Right lobe of liver (tissue), 6 donors: ENCODE data around the gene HS6ST3. TPM values are rescaled to one million over a fixed set of nuclear protein-coding genes. Genes with fewer than 3 reads are reported as not detected.

Source experiments
- ATAC-seq, 4 donors: fragments of 200-7000 bp; cut with Tn5 transposase; one replicate each; pipeline ENCODE4 v1.9.1; 2020; ENCODE audit warnings: mild to moderate bottlenecking in 4 of 4, moderate library complexity in 4 of 4
- DNase-seq, 3 donors: peaks; one replicate each; pipeline ENCODE4 v3.0.0-alpha.2; 2020
- H3K27ac ChIP-seq, 3 donors: fragments of 200-600 bp; one replicate each; pipeline ENCODE4 v1.8.0; 2022
- H3K27me3 ChIP-seq, 2 donors: fragments of 200-600 bp; one replicate each; pipeline ENCODE4 v1.8.0; 2022
- H3K36me3 ChIP-seq, 4 donors: fragments of 200-600 bp; sonication (generic) in 1 of 4; one replicate each; pipeline versions ENCODE4 v1.5.1 to v1.8.0; 2017 to 2022; ENCODE audit warnings: control low read depth in 1 of 4
- H3K4me1 ChIP-seq, 4 donors: fragments of 200-600 bp; sonication (generic) in 1 of 4; one replicate each; pipeline versions ENCODE4 v1.5.1 to v1.8.0; 2017 to 2022; ENCODE audit warnings: control low read depth in 1 of 4
- H3K4me3 ChIP-seq, 3 donors: fragments of 200-600 bp; one replicate each; pipeline ENCODE4 v1.8.0; 2022
- H3K9me3 ChIP-seq, 4 donors: fragments of 200-600 bp; sonication (generic) in 1 of 4; one replicate each; pipeline versions ENCODE4 v1.5.1 to v1.8.0; 2017 to 2022; ENCODE audit warnings: control low read depth in 1 of 4
- POLR2A ChIP-seq: fragments of 450-650 bp; IDR thresholded peaks from one replicate; pipeline ENCODE4 v1.6.1; 2017; ENCODE audit warnings: antibody characterized with exemption, mild to moderate bottlenecking
- WGBS: methylation state at CpG from one replicate; pipeline ENCODE4 v1.1.6; 2018; ENCODE audit warnings: low coverage, low lambda C conversion rate; ENCODE audit not compliant: insufficient coverage; ENCODE audit errors: missing lambda C conversion rate; 5-methylcytosine and 5-hydroxymethylcytosine counted together
- intact Hi-C, 2 donors: fragments of 100-400 bp; cut with DNase I; formaldehyde crosslinking; loops; one replicate each; pipeline versions ENCODE4 v1.11.2 to v1.14.1; 2022
- total RNA-seq, 6 experiments: library from RNA; depleted of rRNA in 2 of 6; stranded (reverse); fragments of >200 nt in 2 of 6; fragmentation: NEBNext Ultra II Directional in 3 of 6; extraction: Animal tissue kit (Norgen Biotek cat#: 25700) in 3 of 6; gene quantifications; one replicate each; pipeline versions ENCODE4 v1.1.0 to v1.2.4, GENCODE V29; 2016 to 2023
- TF ChIP-seq, protein P1 (sequence below), 4 donors: fragments of 200-600 bp in 3 of 4; fragments of 450-650 bp in 1 of 4; IDR thresholded peaks; one replicate each; pipeline versions ENCODE4 v1.5.1 to v1.8.0; 2016 to 2022; ENCODE audit warnings: antibody characterized with exemption in 4 of 4, mild to moderate bottlenecking in 2 of 4
- donor health status: DM: no; HTN: yes; CAD: no.
- donor health status: DM: no; HTN: no; CAD: no.
- donor health status: DM: no; HTN: no; CAD: no.
- donor health status: DM: no; HTN: yes; CAD: no.
- donor health status: DM: no; HTN: yes; CAD: no.

HS6ST3 gene
- total RNA-seq, 6 experiments from 2014 or later = not detected

DNA sequence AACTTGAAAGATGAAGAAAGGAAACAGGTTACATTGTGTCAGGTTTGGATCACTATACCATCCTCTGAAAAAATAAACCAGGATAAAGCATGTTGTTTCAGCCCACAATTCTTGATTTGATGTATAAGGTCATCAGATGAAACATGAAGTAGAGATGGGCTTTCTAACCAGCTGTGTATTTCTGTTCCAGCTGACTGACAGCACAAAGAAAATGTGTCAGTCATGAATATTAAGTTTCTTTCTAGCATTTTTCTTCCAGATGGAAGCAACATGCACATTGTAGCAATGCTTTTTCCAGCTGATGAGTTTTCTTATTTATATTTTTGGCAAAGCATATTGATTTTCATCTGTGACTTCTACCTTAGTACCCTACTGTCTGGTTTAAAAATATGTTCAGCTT is 704.8 kb downstream of the HS6ST3 start:
- ATAC-seq = no peak
- Histone ChIP-seq H3K36me3 (no peaks in the 10 kb centered on the region), H3K9me3 (no peaks in the 10 kb centered on the region), H3K4me1 (no peaks in the 10 kb centered on the region), H3K27me3 (no peaks in the 10 kb centered on the region), H3K27ac (no peak overlapping the region), H3K4me3 (no peak overlapping the region)
- DNase-seq = no peak
- intact Hi-C loops = no loop called here
- TF ChIP-seq POLR2A = no peak
- TF ChIP-seq, protein P1, sequence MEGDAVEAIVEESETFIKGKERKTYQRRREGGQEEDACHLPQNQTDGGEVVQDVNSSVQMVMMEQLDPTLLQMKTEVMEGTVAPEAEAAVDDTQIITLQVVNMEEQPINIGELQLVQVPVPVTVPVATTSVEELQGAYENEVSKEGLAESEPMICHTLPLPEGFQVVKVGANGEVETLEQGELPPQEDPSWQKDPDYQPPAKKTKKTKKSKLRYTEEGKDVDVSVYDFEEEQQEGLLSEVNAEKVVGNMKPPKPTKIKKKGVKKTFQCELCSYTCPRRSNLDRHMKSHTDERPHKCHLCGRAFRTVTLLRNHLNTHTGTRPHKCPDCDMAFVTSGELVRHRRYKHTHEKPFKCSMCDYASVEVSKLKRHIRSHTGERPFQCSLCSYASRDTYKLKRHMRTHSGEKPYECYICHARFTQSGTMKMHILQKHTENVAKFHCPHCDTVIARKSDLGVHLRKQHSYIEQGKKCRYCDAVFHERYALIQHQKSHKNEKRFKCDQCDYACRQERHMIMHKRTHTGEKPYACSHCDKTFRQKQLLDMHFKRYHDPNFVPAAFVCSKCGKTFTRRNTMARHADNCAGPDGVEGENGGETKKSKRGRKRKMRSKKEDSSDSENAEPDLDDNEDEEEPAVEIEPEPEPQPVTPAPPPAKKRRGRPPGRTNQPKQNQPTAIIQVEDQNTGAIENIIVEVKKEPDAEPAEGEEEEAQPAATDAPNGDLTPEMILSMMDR (IDR thresholded peaks at IDR 0.05) = no peak

GRCh38 chr13:96795670-96796069 is 705.8 kb downstream of the HS6ST3 start:
- ATAC-seq (no peak), DNase-seq (no peak)
- intact Hi-C loops = no loop called here
- Histone ChIP-seq H3K4me1 (no peaks in the 10 kb centered on the region), H3K4me3 (no peak overlapping the region), H3K27ac (no peak overlapping the region), H3K36me3 (no peaks in the 10 kb centered on the region), H3K9me3 (no peaks in the 10 kb centered on the region), H3K27me3 (no peaks in the 10 kb centered on the region)
- 59% methylated on average over 2 of the region's 2 CpGs for WGBS
- no peak for TF ChIP-seq POLR2A
- TF ChIP-seq, protein P1 (IDR thresholded peaks at IDR 0.05) = no peak

GRCh38 chr13:96796091-96796633 is 706.3 kb downstream of the HS6ST3 start:
- DNase-seq = no peak
- 68% methylated on average over 2 of the region's 2 CpGs for WGBS
- H3K36me3 ChIP-seq = no peaks in the 10 kb centered on the region
- no peak overlapping the region for H3K27ac ChIP-seq
- no peak for ATAC-seq
- no peaks in the 10 kb centered on the region for H3K9me3 ChIP-seq
- TF ChIP-seq, protein P1 (IDR thresholded peaks at IDR 0.05) = peak in 1 of 4 donors; percentile 11
- TF ChIP-seq POLR2A = no peak
- H3K27me3 ChIP-seq = no peaks in the 10 kb centered on the region
- intact Hi-C loops = no loop called here
- no peaks in the 10 kb centered on the region for H3K4me1 ChIP-seq
- no peak overlapping the region for H3K4me3 ChIP-seq

GRCh38 chr13:96797136-96797535 is 707.2 kb downstream of the HS6ST3 start:
- Histone ChIP-seq H3K4me3 (no peak overlapping the region), H3K27ac (no peak overlapping the region), H3K9me3 (no peaks in the 10 kb centered on the region), H3K27me3 (no peaks in the 10 kb centered on the region), H3K36me3 (no peaks in the 10 kb centered on the region), H3K4me1 (no peaks in the 10 kb centered on the region)
- no peak for ATAC-seq
- TF ChIP-seq, protein P1 (IDR thresholded peaks at IDR 0.05) = no peak
- TF ChIP-seq POLR2A = no peak
- no peak for DNase-seq
- intact Hi-C loops = no loop called here
- 9% methylated on average over 1 of the region's 1 CpG for WGBS
